Breast epithelium (tissue), 3 donors: Measurements from ENCODE around the gene PLSCR2.

Experiments
- CTCF ChIP-seq, 3 donors: fragments of 450-650 bp; IDR thresholded peaks; one replicate each; pipeline ENCODE4 v1.5.1; 2016 to 2017; ENCODE audit warnings: antibody characterized with exemption in 3 of 3, mild to moderate bottlenecking in 3 of 3, moderate library complexity in 3 of 3
- POLR2A ChIP-seq: fragments of 450-650 bp; IDR thresholded peaks from one replicate; pipeline ENCODE4 v1.6.1; 2016; ENCODE audit warnings: antibody characterized with exemption, mild to moderate bottlenecking, moderate library complexity
- POLR2AphosphoS5 ChIP-seq, 3 donors: sonication (generic); formaldehyde crosslinking; IDR thresholded peaks; one replicate each; pipeline ENCODE4 v1.6.1; 2017; ENCODE audit warnings: antibody characterized with exemption in 3 of 3

- no peak for TF ChIP-seq POLR2AphosphoS5 (IDR thresholded peaks at IDR 0.05)
- no peak for TF ChIP-seq CTCF (IDR thresholded peaks at IDR 0.05)
- TF ChIP-seq POLR2A, result no peak
Observed at GRCh38 chr3:146407956-146408355, 61.4 kb downstream of the PLSCR2 start.
